CD4-positive, alpha-beta T cell treated with Interferon alpha-2 for 1 hour (primary cell): ENCODE results near the gene ZFYVE21.

Source experiments
- DNase-seq, 2 donors: peaks; one replicate each; pipeline ENCODE4 v3.0.0-alpha.2; 2020 to 2022

ZFYVE21 gene

DNA sequence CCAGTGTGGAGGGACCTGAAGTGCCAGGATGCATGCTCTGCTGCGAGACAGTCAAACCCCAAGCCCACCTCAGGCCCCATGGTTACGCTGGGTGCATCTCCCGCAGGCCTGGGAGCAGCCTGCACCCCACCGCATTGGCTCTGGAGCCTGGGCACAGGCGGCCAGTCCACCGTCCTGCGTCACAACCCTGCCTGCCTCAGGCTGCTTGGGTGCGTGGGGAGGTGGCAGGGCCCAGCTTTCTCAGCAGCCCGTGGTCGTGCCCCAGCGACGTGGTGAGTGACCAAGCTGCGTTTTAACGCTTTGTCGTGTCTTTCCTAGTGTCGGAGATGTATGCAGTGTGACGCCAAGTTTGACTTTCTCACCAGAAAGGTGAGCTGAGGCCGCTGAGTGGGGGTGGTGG, 10.9 kb downstream of the ZFYVE21 start:
- DNase-seq: no peak

DNA sequence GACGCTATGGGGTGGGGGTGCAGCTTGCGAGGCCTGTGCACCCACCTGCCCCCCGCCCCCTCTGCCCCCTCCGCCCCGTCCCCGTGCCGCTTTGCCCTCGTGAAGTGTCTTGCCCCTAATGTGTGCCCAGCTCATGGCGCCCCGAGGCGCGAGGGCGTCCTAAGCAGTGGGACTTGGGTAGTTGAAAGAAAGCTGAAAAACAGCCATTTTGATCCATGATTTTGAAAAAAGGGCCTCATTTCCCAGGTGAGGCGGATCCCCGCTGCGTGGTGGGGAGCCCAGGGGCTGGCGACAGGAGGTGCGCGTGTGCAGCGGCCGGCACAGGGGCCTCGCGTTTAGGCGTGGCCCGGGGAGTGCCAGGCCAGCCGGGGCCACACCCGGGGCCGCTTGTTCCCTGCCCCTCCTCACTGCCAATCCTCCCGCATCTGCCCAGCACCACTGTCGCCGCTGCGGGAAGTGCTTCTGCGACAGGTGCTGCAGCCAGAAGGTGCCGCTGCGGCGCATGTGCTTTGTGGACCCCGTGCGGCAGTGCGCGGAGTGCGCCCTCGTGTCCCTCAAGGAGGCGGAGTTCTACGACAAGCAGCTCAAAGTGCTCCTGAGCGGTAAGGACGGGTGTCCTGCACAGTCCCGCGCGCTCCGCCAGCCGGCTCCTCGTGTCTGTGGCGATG, 11.8 kb downstream of the ZFYVE21 start:
- no peak for DNase-seq

DNA sequence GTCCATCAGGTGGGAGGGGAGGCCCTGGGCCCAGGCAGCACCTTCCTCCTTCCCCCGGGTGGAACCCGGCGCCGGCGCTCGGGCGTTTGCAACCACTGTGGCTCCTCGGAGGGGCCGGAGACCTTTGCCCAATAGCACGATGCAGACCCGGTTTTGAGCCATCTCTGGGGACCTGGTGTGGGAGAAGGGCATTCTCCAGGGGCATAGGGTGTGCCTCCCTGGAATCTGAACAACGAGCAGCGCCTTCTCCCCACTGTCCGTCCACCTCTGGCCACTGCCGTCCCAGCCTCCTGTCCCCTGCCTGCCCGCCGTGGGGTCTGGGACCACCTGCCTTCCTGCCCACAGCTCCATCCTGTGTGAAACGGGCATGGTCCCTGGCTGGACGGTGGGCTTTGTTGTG, 12.5 kb downstream of the ZFYVE21 start:
- DNase-seq: no peak

DNA sequence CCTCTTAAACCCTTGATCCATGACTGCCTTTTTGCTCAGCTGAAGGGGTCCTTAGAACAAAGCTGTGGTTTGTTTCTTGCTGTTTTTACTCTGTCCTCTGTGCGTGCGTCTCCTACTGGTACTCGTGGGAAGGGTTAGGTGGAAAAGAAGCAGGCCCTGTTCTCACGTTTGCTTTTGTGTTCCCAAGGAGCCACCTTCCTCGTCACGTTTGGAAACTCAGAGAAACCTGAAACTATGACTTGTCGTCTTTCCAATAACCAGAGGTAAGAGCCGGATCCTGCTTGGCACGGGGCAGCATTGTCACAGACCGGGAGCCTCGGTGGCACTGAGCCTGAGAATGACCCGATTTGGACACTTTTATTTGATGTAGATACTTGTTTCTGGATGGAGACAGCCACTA, 13.1 kb downstream of the ZFYVE21 start:
- DNase-seq: no peak

DNA sequence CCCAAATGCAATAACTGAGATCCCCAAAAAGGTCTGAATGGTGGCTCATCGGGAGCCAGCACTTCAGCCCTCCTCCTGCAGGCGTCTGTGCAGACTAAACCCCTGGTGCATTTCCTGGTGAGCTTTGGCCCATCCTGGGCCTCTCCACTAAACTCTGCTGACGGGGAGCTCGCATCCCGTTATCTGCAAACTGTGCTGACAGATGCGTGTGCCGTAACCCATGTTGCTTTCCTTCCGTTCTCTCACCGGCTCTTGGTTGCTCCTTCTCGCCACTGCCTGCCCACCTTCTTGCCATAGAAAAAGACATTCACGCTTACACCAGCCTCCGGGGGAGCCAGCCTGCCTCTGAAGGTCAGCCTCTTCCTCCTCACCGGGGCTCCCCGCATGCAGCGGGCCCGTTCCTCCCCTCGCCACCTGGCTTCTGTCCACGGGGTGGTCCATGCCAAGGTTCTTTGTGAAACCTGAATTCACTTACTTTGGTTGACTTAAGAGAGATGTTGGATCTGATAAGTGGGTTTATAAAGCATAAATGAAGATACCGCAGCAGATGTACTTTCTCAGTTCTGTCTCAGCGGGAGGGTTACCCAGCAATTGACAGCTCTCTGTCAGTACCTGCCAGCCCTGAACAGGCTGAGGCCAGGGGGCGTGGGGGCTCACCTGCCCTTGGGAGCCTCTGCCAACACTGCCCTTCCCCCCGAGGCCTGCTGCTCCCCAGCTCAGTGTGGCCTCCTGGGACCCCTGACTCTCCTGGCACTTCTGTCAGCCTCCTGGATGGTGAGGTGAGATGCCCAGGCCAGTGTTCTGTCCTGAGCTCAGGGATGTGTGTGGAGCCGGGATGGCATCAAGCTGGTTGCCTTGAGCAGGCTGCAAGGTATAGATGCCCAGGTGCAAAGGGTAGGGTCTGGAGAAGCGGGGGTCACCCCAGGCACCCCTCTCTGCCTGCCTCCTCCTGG, 14.2 kb downstream of the ZFYVE21 start:
- DNase-seq: no peak

DNA sequence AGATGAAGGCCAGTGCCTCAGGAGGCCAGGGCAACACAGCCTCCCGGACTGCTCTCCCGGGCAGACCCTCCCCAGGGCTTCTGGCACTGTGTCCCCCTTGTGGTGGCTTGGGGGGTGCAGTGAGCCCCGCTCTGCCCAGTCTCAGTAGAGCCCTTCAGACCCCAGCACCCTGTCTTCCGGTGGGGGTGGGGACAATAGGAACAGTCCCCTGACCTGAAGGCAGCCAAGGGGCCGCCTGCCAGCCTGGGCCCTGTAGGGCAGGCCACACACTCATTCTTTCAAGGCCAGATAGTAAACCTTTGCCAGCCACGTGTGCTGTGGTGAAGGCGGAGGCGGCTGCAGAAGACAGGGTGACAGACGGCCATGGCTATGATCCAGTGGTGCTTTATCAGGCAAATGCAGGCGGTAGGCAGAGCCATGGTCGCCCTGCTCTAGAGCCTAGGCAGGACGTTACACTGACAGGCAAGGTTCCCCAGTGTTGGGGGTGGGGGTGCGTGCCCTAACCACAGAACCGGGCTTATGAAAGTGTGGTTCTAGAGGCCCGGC, 15.0 kb downstream of the ZFYVE21 start:
- no peak for DNase-seq

DNA sequence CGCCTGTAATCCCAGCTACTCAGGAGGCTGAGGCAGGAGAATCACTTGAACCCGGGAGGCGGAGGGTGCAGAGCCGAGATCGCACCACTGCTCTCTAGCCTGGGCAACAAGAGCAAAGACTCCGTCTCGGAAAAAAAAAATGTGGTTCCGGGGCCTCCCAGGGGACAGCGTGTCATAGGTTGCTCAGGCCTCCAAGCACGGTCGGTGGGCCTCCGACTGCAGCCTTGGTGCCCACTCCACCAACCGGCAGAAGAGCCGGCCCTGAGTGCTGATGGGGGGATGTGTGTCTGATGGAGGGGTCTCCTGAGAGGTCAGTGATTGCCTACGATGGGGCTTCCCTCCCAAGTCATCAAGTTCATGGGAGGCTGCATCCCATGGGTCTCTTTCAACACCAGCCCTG, 15.9 kb downstream of the ZFYVE21 start:
- no peak for DNase-seq

DNA sequence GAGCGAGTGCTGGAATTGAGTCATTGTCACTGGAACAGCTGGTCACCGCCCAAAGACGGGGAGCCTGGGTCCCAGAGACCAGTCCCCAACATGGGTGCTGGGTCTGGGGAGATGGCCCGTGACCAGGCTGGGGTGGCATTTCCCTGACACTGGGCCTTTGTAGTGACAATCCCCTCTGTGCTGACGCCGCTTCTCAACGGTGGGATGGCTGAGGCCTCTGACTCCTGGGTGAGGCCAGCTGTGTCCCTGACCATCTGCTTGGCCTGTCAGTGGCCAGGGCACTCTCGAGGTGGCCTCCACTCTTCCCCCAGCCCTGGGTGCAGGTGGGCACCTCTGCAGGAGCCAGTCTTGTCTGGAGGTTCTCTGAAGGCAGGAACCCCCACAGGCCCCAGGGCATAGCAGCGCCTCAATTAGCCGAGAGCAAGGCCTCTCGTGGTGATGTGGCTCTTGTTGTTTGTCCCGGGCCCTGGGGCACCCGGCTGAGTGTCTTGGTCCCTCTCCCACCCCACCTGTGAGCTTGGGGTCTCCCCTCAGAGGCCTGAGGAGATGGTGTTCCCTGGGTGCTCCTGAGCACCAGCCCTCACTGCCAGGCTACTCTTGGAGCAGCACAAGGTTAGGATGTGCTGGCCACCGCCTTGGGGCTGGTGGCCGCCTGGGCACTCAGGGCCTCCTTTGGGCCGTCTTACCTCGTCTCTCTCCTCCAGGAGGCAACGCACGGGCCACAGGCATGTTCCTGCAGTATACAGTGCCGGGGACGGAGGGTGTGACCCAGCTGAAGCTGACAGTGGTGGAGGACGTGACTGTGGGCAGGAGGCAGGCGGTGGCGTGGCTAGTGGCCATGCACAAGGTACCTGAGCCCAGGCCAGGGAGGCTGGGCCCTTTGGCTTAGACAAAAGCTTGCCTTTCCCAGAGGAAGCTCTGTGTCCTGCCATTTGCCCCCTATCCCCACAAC, 16.6 kb downstream of the ZFYVE21 start:
- DNase-seq: no peak

DNA sequence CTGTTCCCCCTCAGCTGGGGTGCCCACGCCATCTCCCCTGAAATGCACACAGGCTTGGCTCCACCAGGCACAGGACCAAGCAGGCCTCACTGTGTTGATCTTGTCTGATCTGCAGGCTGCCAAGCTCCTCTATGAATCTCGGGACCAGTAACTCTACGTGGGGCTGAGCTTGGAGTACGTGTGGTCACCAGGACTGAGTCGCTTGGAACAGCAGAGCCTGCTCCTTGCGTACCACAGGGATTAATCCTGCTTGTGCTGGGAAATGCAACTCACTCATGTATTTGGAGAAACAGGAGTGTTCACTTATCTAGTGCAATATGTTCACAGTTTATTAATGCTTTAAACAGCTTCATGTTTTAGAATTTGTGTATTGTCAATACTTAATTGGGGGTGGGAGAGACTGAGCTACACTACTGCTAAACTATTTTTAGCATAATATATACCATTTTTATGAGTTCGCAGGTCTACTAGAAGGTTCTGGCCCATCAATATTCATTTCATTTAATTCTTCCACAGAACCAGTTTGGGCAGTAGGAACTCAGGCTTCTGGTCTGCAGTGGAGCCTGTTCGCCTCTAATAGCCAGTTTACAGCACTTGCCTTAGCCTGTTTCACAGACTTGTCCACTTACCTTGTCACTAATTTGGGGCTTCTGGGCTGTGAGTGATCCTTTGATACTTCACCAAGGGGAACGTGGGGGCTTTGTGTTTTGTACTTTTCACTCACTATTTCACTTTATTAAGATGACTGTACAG, 17.4 kb downstream of the ZFYVE21 start:
- DNase-seq: no peak

DNA sequence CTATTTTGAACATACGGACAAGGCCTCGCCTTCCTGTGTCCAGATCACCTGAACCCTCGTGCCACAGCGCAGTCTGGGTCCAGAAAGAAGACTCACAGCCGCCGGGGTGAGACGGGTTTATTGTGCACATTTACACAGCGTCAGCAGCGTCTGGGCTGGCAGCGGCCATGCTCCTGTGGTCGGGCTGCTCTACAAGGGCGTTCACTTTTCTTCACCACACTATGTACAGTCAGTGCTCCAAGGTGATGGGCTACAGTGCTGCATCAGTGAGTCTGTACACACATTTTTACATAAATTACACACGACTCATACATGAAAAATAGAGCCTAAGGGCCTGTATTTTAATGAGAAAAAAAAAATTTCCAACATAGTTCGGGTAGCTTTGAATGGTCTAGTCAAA, 18.0 kb downstream of the ZFYVE21 start:
- DNase-seq: no peak

DNA sequence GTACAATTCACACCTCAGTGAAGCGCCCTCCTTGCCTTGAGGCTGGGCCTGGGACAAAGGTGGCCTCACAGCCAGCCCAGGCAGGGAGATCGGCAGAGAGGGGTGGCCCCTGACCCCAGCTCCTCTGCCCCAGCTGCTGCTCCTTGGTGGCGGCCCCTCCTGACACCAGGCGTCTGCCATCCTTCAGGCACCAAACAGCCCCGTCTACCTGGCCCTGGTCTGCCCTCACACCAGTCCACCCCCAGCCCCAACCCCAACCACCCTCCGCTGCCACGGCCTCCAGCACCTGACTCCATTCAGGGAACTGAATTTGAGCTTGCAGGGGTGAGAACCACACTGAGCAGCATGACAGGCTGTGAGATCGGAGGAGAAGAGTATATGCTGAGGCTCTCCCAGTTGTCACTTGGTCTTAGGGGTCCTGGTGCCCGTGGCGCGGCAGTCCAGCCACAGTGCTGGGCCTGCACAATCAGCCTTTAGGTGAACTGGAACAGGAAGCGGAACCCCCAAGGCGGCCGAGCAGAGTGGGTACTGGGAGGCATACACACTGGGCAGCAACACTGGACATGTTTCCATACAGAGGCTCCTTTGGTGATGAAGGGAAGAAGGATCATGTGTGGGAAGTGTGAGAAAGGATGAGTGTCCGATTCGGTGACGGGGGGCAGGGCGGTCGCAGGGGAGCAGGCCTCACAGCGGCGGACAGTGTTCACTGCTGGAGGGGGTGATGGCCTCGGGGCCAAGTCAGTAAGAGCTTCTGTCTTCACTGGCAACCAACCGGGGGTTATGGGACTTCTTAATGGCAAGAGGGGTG, 18.7 kb downstream of the ZFYVE21 start:
- no peak for DNase-seq

DNA sequence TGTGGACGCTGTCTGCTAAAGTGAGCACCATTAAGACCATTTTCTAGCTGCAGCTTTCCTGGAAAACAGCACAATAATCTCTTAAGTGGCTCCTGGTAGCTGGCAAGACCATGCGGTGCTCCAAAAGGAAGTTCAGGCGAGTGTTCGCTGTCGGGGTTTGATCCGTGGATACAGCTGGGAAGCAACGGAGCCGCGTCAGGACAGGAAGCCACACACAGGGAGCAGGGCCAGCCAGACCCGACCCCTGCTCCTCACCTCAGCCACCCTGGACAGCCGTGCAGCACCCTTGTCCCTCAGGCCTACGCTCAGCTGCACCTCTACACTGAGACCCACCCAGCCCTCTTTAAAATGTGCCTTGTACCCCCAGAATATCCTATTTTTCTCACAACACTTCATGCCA, 19.4 kb downstream of the ZFYVE21 start:
- DNase-seq: no peak

DNA sequence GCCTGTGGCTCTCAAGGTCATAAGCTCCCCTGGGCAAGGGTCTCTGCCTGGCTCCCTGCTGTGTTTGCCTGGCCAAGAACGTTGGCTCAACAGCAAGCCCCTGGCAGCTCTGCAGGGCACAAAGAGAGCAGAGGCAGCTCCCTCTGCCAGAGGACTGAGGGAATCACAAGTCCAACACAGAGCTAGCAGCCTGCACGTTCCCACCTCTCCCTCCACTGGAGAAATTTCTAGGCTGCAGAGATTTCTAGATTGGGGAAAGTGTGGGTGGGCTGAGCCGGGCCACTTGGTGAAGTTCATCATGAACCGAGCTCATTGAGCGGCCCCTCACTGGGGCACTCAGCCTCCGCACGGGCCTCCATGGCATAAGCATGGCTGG, 19.8 kb downstream of the ZFYVE21 start:
- DNase-seq: no peak

DNA sequence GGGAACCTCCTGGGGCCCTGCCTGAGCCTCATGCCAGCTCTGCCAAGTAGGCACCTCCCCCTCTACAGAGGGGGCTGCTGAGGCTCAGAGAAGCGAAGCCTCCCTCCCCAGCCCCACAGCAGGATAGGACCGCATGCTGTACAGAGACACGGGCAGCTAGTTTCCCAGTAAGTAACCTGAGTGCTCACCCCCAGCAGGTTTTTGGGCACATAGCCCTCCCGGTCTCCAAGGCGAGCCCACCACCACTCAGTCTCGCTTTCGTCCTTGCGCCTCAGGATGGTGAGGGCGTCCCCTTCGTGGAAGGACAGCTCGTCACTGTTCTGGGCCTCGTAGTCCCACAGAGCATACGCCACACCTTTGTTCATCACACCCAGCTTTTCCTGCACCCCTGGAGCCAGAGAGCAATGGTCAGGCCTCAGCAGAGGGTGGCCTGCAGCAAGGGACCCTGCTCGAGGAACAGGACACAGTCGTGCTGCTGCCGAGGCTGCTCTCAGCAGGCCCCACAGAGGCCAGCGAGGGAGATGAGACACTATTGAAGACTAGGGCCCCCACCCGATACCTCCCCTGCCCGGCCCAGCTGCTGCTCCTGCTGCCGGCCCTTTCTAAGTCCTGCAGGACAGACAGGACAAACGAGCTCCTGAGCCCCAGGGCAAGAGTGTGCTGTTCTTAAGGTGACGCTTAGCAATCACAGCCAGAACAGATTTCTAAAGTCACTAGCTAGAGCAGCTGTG, 20.4 kb downstream of the ZFYVE21 start:
- no peak for DNase-seq

DNA sequence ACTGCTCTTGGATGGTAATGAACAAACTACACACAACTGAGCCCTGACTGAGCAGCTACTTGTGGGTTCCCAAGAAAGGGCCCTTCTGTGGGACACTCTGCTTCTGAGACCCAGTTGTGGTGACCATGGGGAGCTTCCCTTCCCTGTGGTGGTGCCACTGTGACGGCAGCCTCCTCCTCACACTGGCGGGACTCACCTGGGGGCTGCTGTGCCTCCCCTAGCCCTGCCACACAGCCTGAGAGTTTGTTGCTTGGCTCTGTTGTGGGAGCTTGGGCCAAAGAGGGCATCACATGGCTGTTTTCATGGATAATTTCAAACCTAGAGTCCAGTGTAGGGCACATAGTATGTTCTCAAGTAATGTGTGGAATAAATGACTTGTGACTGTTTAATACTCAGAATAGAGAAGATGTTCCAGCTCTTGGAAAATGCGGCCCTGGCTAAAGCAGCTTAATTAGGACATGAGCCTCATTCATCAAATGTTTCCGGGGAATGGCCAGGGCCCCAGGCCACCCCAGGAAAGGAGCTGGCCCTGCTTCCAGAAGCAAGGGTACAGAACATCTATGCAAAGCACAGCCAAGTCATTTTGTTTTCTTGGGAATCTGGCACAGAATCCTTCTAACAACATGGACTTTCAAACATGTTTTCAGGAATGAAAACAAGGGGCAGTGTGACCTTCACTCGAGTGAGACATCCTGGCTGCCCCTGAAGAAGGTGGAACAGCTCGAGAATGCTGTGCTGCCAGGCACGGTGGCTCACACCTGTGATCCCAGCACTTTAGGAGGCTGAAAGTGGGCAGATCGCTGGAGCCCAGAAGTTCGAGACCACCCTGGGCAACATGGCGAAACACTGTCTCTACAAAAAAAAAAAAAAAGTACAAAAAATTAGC, 21.2 kb downstream of the ZFYVE21 start:
- DNase-seq: no peak

DNA sequence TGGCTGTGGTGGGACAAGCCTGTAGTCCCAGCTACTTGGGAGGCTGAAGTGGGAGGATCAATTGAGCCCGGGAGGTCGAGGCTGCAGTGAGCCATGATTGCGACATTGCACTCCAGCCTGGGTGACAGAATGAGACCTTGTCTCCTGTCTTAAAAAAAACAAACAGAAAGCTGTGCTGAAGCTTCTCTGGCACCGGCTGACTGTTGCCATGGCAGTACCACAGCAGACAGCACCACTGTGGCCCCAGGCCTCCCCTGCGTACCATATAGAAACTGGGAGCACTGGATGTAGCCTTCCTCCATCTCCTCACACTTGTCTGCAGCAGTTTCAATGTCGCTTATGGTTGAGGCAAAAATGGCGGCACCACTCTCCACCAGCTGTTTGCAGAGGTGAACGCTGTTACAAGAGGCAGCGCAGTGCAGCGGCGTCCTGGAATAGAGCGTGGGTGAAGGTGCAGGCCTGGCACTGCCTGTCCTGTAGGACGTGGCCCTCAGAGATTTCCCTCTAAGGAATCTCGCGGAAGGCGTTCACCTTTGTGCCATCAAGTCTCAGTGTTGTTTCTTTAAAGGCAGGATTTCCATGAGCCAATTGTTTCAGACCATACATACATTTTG, 21.9 kb downstream of the ZFYVE21 start:
- DNase-seq: no peak

DNA sequence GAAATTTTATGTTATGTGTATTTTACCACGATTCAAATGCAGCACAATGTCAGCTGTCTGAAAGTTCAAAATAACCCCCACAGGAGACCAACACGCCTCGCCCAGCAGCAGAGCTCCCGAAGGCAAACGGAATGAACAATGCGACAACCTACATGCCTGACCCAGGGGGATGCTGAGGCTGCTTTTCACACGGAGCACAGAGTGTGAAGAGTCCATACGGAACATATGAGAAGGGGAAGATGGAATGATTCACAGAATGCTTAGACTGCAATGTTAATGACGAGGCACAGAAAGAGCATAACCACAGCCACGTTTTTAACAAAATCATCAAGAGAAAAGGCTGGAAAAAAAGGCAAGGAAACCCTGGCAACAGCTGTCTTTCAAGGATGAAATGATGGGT, 22.6 kb downstream of the ZFYVE21 start:
- no peak for DNase-seq

DNA sequence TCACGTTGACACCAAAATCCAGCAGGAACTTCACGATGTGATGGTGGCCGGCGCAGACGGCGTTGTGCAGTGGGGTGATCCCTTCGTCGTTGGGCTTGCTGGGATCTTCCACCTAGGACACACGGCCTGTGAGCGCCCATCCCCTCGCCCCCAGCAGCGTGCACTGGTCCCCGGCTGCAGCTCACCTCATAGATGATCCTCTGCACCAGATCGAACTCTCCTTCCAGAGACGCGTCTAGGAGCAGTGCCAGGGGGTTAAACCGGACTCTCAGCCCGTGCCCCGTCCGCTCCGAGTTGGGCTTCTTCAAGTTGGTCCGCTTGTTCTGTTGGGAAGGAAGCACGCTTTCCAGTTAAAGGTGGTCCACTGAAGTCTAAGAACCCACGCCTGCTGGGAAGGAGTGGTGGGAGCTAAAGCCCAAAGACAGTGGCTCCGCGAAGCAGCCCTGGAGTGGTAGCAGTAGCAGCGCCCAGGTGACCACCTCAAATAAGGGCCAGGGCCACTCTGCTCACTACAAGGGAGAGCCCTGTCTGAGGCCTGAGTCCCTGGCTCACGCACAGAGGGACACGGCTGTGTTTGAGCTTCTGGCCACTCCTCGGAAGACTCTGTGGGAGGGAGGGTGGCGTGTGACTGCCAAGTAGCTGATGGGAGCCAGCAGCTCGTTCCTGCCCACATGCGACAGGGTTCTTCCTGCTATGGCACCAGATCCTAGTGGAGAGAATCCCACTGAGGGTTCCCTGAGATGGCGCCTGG, 23.3 kb downstream of the ZFYVE21 start:
- DNase-seq: no peak
